HG03342 (cell line): ENCODE data around the gene ERC2.
"Not testable (repeated sequence)": the region's sequence is repeated elsewhere in the genome, so short reads cannot be mapped to it uniquely, and the experiment has no call there.

Experiments
- ATAC-seq: cut with Tn5 transposase; IDR thresholded peaks from one replicate; pipeline ENCODE4 v1.9.1; 2021; ENCODE audit warnings: mild to moderate bottlenecking, moderate library complexity; ENCODE audit not compliant: unreplicated experiment

The ERC2 gene

GRCh38 chr3:55859305-55859704 lies 609.0 kb downstream of the ERC2 start:
- no peak for ATAC-seq

- ATAC-seq = no peak
These were observed 609.5 kb downstream of the ERC2 start for GRCh38 chr3:55858727-55859126.

- ATAC-seq = no peak
These were observed 610.0 kb downstream of the ERC2 start for GRCh38 chr3:55858302-55858701.

- no peak for ATAC-seq
These were observed 610.6 kb downstream of the ERC2 start for GRCh38 chr3:55857633-55858032.

GRCh38 chr3:55855311-55855710 lies 613.0 kb downstream of the ERC2 start:
- ATAC-seq = no peak

- ATAC-seq = no peak
These were observed 613.8 kb downstream of the ERC2 start for GRCh38 chr3:55854494-55854893.

GRCh38 chr3:55852326-55852725 lies 615.9 kb downstream of the ERC2 start:
- no peak for ATAC-seq

- ATAC-seq = no peak
These were observed 626.1 kb downstream of the ERC2 start for GRCh38 chr3:55842204-55842603.

GRCh38 chr3:55831876-55832275 lies 636.4 kb downstream of the ERC2 start:
- ATAC-seq = not testable (repeated sequence)

- ATAC-seq = no peak
These were observed 639.6 kb downstream of the ERC2 start for GRCh38 chr3:55828712-55829111.

GRCh38 chr3:55827786-55828185 lies 640.5 kb downstream of the ERC2 start:
- ATAC-seq = no peak

GRCh38 chr3:55826731-55827496 lies 641.4 kb downstream of the ERC2 start:
- no peak for ATAC-seq

- ATAC-seq = no peak
These were observed 642.2 kb downstream of the ERC2 start for GRCh38 chr3:55826097-55826496.

GRCh38 chr3:55824406-55824805 lies 643.9 kb downstream of the ERC2 start:
- no peak for ATAC-seq

GRCh38 chr3:55823829-55824228 lies 644.4 kb downstream of the ERC2 start:
- no peak for ATAC-seq

- no peak for ATAC-seq
These were observed 645.3 kb downstream of the ERC2 start for GRCh38 chr3:55823001-55823400.

GRCh38 chr3:55819005-55819404 lies 649.3 kb downstream of the ERC2 start:
- no peak for ATAC-seq

- no peak for ATAC-seq
These were observed 649.8 kb downstream of the ERC2 start for GRCh38 chr3:55818485-55818884.

- ATAC-seq = no peak
These were observed 651.3 kb downstream of the ERC2 start for GRCh38 chr3:55816794-55817576.

GRCh38 chr3:55815262-55815661 lies 653.0 kb downstream of the ERC2 start:
- ATAC-seq = no peak

- no peak for ATAC-seq
These were observed 654.8 kb downstream of the ERC2 start for GRCh38 chr3:55813268-55814097.
